HG03558 (cell line): ENCODE data around the gene GPR153.

Source experiments
- ATAC-seq: cut with Tn5 transposase; IDR thresholded peaks from one replicate; pipeline ENCODE4 v1.9.1; 2021; ENCODE audit warnings: moderate number of reproducible peaks; ENCODE audit not compliant: unreplicated experiment; ENCODE audit errors: extremely low read depth

The GPR153 gene

DNA sequence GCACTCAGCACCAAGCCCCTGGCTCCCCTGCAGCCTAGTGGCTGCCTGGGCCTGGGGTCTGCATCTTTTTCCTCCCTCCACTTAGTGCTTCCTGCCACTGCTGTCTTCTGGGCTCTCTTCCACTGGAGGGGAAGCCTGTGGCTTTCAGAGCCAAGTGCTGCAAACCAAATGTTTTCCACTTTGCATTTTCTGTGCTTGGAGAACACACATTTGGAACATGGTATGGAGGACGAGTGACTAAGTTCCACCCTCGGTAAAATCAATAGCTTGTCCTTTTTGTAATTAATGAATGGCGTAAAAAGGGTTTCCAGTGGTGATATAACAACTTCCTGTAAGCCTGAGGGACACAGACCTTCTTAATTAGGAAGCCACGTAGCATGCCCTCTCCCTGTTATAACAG lies 10.1 kb upstream of the GPR153 start:
- ATAC-seq = no peak

DNA sequence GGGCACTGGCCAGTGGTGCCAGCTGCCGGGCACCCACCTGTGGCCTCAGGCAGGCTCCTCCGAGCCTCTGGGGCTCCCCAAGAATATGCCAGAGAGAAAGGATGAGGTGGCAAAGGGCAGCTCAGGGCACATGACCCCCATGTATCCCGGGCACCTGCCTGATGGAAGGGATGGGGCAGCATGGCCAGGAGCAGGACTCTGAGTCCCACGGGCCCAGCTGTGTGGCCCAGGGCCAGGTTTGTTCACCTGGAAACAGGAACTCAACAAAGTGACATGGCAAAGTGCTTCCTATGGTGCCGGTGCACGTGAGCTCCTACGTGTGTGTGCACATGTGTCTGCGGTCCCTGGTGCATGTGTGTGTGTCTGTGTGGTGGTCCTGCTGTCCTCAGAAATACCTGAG lies 9.5 kb upstream of the GPR153 start:
- ATAC-seq = no peak

DNA sequence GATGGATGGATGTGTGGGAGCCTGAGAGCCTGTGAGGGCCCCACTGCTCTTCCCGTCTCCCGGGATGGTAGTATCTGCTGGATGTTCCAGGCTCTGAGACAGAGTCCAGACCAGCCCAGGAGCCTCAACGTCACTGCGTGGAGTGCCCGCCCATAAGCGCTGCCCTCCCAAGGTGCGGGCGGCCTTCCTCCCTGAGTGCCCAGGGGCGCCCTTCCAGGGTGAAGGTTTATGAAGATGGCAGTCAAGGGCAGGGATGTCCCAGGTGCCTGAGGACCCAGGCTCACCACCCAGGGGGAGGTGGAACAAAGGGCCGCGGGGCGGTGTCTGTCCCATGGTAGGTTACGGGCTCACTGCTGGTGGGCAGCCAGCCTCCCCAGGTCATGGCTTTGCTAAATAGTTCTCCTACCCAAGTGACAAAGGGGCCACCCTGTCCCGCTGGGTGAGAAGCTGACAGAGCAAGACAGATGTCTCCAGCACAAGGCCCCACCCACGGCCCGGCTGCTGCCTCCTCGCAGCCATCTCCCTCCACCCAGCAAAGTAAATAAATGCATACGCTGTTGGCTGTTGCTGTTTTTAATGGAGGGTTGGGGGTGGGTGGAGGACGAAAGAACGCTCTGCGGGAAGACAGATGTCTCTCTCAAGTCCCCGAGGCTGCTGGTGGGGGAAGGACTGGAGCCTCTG lies 9.0 kb upstream of the GPR153 start:
- no peak for ATAC-seq

DNA sequence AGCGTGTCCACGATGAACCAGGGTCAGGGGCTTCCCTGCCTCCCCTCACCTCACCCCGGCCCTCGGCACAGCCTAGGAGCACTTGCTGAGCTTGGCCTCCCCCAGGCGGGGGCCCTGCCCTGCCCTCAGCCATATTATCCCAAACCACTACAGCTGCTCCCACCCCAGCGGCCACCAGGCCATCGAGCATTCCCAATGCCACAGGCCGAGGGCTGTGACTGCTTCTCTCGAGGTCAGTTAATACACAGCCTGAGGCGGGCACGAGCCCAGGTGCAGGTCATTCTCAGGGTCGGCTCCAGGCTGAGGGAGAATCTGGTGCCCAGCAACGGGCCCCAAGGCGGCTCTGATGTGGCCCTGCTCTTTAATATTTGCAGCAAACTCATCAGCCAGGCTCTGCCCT lies 8.4 kb upstream of the GPR153 start:
- no peak for ATAC-seq

DNA sequence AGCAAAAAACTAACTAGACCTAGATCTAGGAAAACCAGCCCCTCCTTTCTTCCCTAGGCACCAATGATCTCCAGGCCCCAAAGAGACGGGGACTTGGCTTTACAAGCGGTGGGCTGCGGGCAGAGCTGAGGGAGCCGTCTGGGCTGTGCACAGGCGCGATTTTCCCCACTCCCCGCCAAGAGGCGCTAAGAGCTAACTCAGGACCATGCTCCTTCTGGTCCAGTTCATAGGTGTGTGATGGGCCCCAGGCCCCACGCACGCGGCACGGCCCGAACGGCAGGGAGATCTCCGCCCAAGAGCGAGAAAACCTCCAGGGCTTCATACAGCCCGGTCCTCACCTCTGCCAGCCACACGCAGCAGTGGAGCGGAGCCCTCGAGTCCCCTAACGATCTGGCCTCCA lies 7.5 kb upstream of the GPR153 start:
- no peak for ATAC-seq

DNA sequence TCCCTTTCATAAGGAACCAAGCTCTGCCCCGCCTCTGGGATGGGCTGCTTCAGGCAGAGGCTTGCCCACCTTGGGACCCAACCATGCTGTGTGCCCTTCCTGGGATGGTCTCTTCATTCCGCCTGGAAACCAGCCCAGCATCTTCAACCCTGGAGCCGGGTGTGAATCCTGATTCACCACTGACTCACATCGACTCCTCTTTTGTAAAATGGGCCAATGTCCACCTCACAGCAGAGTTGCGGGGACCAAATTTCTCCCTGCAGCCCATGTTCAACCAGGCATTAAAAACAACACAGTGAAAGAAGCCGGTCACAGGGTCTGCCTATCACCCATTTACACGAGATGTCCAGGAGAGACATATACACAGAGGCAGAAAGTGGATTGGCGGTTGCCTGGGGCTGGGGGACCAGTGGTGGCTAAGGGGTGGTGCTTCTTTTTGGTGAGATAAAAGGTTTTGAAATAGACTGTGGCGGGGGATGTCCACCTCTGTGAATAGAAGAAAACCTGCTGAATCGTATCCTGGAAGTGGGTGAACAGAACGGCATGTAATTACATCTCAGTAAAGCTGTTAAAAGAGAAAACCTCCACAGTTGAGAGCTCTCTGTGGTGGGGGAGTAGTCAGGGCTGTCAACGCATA lies 6.9 kb upstream of the GPR153 start:
- no peak for ATAC-seq

DNA sequence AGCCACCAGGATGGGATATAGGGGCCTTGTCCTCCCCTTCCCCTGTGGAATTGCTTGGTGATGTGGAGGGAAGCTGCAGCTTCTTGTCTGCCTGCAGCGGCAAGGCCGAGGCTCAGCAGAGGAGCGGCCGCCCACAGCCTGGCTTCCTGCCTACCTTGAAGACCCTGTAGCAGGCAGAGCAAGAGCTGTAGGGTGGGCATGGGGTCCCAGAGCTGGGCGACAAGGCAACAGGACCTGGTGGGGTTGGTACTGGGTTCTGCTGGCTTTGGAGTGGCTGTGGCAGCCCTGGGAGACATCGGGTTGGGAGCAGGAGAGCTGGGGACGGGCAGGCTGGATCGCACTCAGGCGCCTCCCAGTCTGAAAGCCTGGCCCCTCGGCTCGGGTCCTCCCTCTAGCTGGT lies 5.7 kb upstream of the GPR153 start:
- no peak for ATAC-seq

DNA sequence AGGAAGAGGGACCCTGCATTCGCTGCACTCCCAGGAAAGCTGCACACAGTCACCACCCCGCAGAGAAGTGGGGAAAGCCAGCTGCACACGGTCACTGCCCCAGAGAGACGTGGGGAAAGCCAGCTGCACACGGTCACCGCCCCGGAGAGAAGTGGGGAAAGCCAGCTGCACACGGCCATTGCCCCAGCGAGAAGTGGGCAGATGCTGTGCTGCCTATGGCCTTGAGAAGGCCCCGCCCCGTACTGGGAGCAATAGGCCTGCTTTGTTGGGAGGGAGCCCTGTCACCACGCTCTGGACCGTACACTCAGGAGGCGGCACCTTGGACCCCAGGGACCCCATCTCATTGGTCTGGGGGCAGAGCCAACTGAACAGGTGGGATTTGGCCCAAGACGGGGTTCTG lies 4.3 kb upstream of the GPR153 start:
- ATAC-seq = no peak

DNA sequence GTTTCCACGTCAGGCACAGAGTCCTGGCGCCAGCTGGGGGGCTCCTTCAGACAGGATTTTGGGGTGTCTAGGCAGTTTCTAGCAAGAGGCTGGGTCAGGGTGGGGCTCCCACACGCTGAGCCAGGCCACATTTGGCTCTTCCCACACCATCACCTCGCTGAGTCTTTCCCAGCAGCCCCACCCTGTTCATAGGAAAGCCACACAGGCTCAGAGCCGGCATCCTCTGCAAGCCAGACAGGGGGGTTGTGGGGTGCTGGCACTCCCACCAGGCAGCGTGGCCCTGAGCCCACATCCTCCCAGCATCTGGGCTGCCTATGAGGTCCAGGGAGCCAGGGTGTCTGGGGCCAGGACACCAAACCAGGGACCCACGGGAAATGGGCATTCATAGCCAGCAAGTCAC lies 2.8 kb upstream of the GPR153 start:
- no peak for ATAC-seq

DNA sequence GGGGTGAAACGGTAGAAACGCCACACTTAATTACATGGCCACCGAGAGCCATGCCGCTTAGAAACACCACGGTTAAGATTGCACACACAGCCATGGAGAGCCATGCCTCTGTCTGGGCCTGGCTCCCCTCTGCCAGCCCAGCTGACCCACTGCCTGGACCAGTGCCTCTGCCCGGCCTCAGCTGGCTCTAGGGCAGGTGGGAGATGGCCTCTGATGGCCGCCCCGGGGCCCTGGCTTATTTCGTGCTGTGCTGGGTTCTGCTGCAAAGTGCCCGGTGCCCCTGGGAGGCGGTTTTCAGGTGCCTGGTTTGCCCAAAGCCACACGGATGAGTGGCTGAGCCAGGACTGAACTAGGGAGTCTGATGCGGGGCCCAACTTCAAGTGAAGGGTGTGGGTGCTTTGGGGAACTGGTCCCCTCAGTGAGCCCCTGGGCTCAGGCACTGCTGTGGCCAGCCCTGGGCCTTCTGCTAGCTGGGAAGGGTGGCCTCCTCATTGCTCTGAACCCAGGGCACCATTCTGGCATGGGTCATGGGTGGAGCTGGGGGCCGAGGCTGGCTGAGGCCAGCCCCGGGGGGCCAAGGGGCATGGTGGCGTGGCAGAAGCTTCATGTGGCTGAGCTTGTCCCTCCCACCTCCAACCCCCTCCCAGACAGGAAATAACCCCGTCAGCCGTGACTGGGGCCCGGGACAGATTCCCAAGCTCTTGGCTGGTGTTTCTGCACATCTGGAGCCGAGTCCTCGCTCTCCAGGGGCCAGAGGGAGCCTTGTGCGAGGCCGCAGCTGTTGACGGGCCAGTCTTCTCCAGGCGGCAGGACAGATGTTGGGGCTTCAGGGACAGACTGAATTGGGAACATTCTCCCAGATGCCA lies 1.9 kb upstream of the GPR153 start:
- ATAC-seq = no peak

DNA sequence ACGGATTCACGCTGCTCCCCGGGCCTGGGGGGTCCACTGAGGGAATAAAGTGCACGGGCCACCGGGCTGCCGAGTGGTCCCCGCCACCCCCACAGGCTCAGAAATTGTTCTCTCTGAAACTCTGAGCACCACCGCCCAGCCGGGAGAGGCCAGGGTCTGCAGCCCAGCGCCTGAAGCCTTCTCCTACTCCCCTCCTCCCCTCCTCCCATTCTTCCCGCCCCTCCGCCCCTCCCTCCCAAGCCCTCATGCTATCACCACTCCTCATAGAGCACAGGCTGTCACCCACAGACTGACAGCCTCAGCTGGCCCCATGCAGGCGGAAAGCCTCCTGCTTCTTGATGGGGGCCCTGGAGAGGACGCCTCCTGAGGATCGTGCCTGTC lies 707 bp upstream of the GPR153 start:
- no peak for ATAC-seq

DNA sequence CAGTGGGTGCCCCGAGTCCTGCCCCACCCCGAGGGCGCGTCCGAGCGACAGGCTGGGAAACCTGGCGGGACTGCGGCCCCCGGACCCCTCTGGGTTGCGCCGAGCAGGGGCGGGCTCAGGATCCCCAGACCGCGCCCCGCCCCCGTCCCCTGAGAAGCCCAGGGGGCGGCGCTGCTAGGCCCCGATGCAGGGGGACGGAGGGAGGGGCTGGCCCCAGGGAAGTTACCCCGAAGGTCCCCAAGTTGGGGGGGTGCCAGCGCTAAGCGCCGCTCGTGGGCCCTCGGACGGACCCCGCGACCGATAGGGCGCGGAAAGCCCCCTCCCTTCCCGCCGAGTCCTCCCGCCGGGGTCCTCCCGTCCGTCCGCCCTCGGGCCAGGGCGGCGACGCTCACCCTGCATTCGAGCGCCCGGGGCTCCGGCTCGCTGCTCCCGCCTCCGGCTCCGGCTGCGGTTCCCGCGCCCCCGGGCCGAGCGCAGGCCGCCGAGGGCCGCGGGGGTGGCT lies 414 bp downstream of the GPR153 start:
- ATAC-seq = no peak

DNA sequence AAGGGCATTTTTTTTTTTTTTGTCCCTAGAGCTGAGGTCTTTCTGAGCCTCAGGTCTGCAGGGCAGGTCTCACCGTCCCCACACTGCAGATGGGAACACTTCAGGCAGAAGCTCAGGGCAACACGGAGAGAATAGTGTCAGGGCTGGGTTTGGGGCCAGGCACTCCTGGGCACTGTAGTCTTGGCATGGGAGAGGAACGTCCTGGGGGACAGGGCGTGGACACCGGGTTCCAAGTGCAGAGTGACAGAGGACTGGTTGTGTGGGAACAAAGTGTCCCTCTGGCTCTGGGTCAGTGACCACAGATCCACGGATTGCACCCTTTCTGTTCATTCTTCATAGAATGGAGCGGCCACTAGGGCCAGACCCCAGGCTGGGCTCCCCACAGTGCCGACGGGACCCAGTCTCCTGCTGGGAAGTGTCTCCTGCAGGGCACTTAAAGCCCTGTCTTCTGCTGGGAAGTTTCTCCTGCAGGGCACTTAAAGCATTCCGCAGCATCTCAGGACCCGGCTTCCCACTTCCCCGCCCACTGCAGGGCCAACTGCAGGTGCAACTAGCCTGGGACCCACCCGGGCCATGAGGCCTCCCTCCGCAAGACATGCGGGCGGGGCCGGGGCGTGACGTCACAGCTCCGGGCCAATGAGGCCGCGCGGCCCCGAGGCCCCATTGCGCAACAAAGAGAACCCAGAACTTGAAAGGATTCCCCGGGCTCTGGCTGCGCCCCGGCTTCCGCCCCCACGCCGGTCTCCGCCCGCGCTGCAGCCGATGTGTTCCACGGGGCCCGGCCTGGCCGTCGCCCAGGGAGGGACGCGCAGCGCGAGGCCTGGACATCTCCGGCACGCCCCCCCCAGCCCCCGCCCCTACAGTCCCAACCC lies 1.2 kb downstream of the GPR153 start:
- no peak for ATAC-seq

DNA sequence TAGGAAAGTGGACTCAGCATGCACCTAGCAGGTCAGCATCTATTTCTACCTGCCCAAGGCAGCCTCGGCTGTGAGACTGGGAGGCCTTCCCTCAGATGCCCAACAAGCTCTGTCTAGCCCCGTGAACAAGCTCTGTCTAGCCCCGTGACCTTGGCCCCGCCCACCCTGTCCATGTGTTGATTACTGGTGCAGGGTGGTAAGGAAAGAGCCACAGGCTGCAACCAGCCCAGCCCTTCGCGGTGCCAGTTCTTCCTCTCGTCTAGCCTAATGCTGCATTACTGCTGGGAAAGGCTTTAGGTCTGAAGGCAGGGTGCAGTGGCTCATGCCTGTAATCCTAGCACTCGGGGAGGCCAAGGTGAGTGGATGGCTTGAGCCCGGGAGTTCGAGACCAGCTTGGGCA lies 2.2 kb downstream of the GPR153 start:
- no peak for ATAC-seq

DNA sequence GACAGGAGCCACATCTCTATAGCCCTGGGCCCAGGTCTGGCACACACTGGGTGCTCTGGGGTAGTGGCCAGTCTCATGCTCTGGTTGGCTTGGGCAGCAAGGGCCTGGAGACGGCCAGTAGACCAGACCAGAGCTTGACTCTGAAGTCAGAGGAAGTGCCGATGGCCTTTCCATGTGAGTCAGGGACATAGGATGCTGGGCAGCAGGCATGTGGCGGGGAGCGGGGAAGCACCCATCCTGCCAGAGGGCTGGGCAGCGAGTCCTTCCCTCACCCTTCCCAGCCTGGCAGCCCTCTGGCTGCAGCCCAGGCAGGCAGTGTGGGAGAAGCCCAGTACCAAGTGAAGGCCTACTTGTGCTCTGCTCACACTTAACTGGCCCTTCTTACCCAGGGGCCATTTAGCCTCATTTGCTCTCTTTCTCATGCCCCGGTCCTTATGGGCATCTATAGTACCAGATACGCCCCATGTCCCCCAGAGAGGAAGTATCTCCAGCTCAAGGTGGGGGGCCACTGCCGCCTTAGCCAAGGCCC lies 3.3 kb downstream of the GPR153 start:
- ATAC-seq = no peak

DNA sequence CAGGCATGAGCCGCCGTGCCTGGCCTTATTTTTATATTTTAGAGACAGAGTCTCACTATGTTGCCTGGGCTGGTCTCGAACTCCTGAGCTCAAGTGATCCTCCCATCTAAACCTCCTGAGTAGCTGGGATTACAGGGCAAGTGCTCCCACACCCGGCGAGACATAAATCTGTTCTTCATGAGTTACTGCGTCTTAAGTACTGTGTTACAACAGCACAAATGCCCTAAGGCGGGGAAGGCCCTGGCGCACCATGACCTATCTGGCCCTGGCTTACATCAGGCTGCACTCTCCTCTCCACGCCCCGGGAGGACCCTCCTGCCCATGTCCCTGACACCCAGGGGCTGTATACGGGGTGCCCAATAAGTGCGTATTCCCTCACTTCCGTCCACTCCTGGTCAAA lies 4.3 kb downstream of the GPR153 start:
- ATAC-seq = no peak

DNA sequence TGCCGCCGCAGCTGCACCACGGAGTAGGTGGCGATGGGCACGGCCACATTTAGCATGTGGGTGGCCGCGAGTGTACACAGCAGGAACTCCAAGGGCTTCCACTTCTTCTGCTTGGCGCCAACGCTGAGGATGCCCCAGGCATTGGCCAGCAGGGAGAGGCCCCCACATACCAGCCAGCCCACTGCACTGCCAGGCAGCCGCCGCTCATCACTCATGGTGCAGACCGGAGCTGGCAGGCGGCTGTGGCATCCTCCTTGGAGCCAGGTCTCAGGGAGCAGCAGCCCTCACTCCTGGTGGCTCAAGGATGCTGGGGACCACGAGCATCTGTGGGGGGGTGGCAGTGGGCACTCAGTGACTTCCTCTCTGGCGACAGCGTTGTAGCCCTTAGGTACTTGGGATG lies 6.2 kb downstream of the GPR153 start:
- ATAC-seq = no peak

DNA sequence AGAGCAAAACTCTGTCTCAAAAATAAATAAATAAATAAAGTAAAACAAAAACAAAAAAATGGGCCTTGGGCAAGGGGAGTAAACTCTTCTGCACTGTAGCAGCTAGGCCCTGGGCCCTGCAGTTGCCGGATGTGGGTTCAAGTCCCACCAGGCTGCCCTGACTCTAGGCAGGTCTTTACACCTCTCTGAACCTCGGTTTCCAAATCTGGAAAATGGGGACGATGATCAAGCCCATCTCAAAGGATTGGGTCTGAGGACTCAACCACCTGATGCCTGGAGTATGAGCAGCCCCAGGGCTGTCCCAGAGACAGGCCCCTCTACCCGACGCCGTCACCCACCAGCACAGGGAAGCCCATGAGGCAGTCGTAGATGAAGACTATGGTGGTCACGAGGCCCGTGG lies 7.5 kb downstream of the GPR153 start:
- ATAC-seq = no peak

DNA sequence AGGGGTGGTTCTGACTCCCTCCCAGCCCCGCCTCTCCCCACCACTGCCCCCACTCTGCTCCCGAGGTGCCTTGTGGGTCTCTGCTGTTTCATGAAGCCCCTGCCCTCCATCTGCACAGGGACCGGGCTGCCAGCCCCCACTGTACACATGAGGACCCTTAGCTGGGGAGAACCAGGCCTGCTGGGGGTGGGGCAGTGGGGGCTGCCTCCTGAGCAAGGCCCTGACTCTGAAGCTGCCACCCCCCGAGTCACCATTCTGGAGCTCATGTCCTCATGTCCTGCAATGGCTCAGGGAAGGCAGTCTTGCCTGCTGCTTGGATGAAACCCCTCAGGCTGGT lies 8.6 kb downstream of the GPR153 start:
- ATAC-seq = no peak

DNA sequence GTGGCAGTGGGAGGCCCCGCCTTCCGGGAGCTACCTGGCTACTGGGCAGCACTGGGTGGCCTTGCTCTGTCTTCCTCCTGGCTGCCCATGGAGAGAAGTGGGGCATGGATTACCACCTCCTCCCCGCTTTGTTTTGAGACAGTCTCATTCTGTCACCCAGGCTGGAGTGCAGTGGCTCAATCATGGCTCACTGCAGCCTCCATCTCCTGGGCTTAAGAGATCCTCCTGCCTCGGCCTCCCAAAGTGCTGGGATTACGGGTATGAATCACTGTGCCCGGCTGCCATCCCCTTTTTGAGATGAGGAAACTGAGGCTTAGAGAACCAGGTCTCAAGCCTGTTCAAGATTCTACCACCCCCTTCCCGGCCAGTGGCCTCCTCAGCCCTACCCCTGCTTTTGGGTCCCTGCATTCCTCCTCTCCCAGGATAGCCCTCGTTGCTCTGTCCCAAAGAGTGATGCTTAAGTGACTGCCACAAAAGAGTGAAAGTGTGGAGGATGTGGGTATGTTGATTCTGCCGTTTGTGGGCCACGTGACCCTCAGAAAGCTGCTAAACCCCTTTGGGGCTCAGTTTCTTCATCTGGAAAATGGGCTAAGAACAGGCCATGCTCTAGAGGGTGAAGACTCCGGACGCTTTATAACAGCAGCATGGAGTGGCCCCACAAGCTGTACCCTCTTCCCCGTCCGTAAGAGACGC lies 9.1 kb downstream of the GPR153 start:
- ATAC-seq = no peak
